Adrenal gland (tissue), 12 donors: ENCODE measurements around the gene RADIL. TPM values are rescaled to one million over a fixed set of nuclear protein-coding genes. Genes with fewer than 3 reads are reported as not detected.

ENCODE experiments used
- DNase-seq, 7 donors: peaks; one replicate each; pipeline ENCODE4 v3.0.0-alpha.2; 2019 to 2020
- H3K27ac ChIP-seq, 5 donors: fragments of 200-600 bp; sonication (generic) in 4 of 5; 1 replicate in 3 of 5; 2 replicates in 2 of 5; pipeline versions ENCODE4 v1.5.1 to v1.8.0; 2016 to 2020; ENCODE audit warnings: mild to moderate bottlenecking in 1 of 5
- H3K27me3 ChIP-seq: fragments of 200-600 bp; 2 replicates; pipeline ENCODE4 v1.8.0; 2021
- H3K36me3 ChIP-seq, 2 donors: fragments of 200-600 bp; replicated peaks in 1 of 2; 1 replicate in 1 of 2; 2 replicates in 1 of 2; pipeline versions ENCODE4 v1.5.1 to v1.8.0; 2018 to 2022
- H3K4me1 ChIP-seq, 2 donors: fragments of 200-600 bp; replicated peaks in 1 of 2; 1 replicate in 1 of 2; 2 replicates in 1 of 2; pipeline versions ENCODE4 v1.5.1 to v1.8.0; 2018 to 2021
- H3K4me3 ChIP-seq, 4 donors: fragments of 200-600 bp; sonication (generic) in 3 of 4; one replicate each; pipeline ENCODE4 v1.5.1; 2016 to 2018
- H3K9me3 ChIP-seq, 3 donors: fragments of 200-600 bp; sonication (generic) in 1 of 3; replicated peaks in 1 of 3; 1 replicate in 2 of 3; 2 replicates in 1 of 3; pipeline versions ENCODE4 v1.5.1 to v1.8.0; 2016 to 2021
- CTCF ChIP-seq, 6 experiments: fragments of 450-650 bp in 4 of 6; fragments of 200-600 bp in 2 of 6; sonication (generic) in 1 of 6; IDR thresholded peaks; 1 replicate in 5 of 6; 2 replicates in 1 of 6; pipeline versions ENCODE4 v1.5.1 to v1.8.0; 2016 to 2021; ENCODE audit warnings: antibody characterized with exemption in 6 of 6, mild to moderate bottlenecking in 2 of 6, moderate library complexity in 1 of 6
- POLR2A ChIP-seq, 2 donors: fragments of 450-650 bp; IDR thresholded peaks; one replicate each; pipeline ENCODE4 v1.6.1; 2017; ENCODE audit warnings: antibody characterized with exemption in 2 of 2, mild to moderate bottlenecking in 2 of 2, moderate library complexity in 1 of 2
- WGBS, 4 donors: extraction: QIAGEN DNeasy Blood & Tissue Kit in 2 of 4; methylation state at CpG; one replicate each; pipeline versions ENCODE4 v1.1.5 to v1.1.7; 2013 to 2017; 5-methylcytosine and 5-hydroxymethylcytosine counted together
- intact Hi-C, 2 donors: fragments of 100-400 bp; cut with DNase I; formaldehyde crosslinking; loops; one replicate each; pipeline versions ENCODE4 v1.14.1 to v1.15.0; 2022 to 2023
- polyA plus RNA-seq, 3 donors: library from polyadenylated mRNA; stranded (reverse); fragments of 200-250 nt in 2 of 3; fragments of 350-450 nt in 1 of 3; fragmentation: Illumina TruSeq in 1 of 3; extraction: RNeasy Lipid Tissue Mini Kit (QIAGEN cat#74804) in 1 of 3; gene quantifications; one replicate each; pipeline ENCODE4 v1.2.3, GENCODE V29; 2013 to 2014
- total RNA-seq, 9 donors: library from RNA; depleted of rRNA in 4 of 9; stranded (reverse); fragments of >200 nt in 4 of 9; fragments of 120-200 nt in 1 of 9; fragmentation: NEBNext Ultra II Directional in 1 of 9; extraction: Animal tissue kit (Norgen Biotek cat#: 25700) in 1 of 9; gene quantifications; one replicate each; pipeline versions ENCODE4 v1.1.0 to v1.2.4, GENCODE V29; 2013 to 2023
- donor health status: healthy with polysubstance abuse.
- donor health status: Bipolar disorder and iron deficiency.
- donor health status: DM: yes; HTN: yes; CAD: no.
- donor health status: DM: no; HTN: no; CAD: no.
- donor health status: DM: no; HTN: no; CAD: no.
- donor health status: DM: yes; HTN: yes; CAD: no.

Gene RADIL
- total and polyA plus RNA-seq, 12 donors: 0.16 to 7.8 (median 1.4) TPM

- Histone ChIP-seq H3K27me3 (peaks cover 10% of the 10 kb centered on the region), H3K4me3 (no peak overlapping the region), H3K9me3 (no peaks in the 10 kb centered on the region), H3K4me1 (no peaks in the 10 kb centered on the region), H3K36me3 (no peaks in the 10 kb centered on the region), H3K27ac (no peak overlapping the region)
- WGBS, 4 donors: 50 to 63% (median 56%) methylated on average over 3 of the region's 3 CpGs
- intact Hi-C loops: no loop called here
- TF ChIP-seq CTCF (IDR thresholded peaks at IDR 0.05) (no peak), POLR2A (IDR thresholded peaks at IDR 0.05) (no peak)
- DNase-seq: no peak
Observed at GRCh38 chr7:4857189-4857588, 26.3 kb downstream of the RADIL start.

GRCh38 chr7:4856336-4857057, 27.0 kb downstream of the RADIL start:
- Histone ChIP-seq H3K9me3 (no peaks in the 10 kb centered on the region), H3K27ac (no peak overlapping the region), H3K36me3 (no peaks in the 10 kb centered on the region), H3K4me1 (no peaks in the 10 kb centered on the region), H3K27me3 (peaks cover 4% of the 10 kb centered on the region), H3K4me3 (no peak overlapping the region)
- TF ChIP-seq CTCF (IDR thresholded peaks at IDR 0.05) (no peak), POLR2A (IDR thresholded peaks at IDR 0.05) (no peak)
- intact Hi-C loops: no loop called here
- 79 to 85% (median 82%) methylated on average over 10 of the region's 10 CpGs for WGBS, 4 donors
- DNase-seq: peak in 1 of 7 donors; percentile 9

- no peak overlapping the region for H3K27ac ChIP-seq
- H3K36me3 ChIP-seq: no peaks in the 10 kb centered on the region
- intact Hi-C loops: no loop called here
- TF ChIP-seq POLR2A (IDR thresholded peaks at IDR 0.05): no peak
- TF ChIP-seq CTCF (IDR thresholded peaks at IDR 0.05): no peak
- H3K9me3 ChIP-seq: no peaks in the 10 kb centered on the region
- DNase-seq: no peak
- WGBS, 4 donors: 77 to 81% (median 78%) methylated on average over 6 of the region's 6 CpGs
- no peaks in the 10 kb centered on the region for H3K4me1 ChIP-seq
- H3K27me3 ChIP-seq: no peaks in the 10 kb centered on the region
- H3K4me3 ChIP-seq: no peak overlapping the region
Observed at GRCh38 chr7:4854916-4855315, 28.6 kb downstream of the RADIL start.

GRCh38 chr7:4851459-4852422, 31.8 kb downstream of the RADIL start:
- TF ChIP-seq POLR2A (IDR thresholded peaks at IDR 0.05) (no peak), CTCF (IDR thresholded peaks at IDR 0.05) (no peak)
- DNase-seq: peak in 1 of 7 donors; percentile 20

More at GRCh38 chr7:4851459-4852422, 31.8 kb downstream of the RADIL start:
- Histone ChIP-seq H3K27me3 (no peaks in the 10 kb centered on the region), H3K36me3 (no peaks in the 10 kb centered on the region), H3K9me3 (no peaks in the 10 kb centered on the region), H3K27ac (no peak overlapping the region), H3K4me3 (no peak overlapping the region), H3K4me1 (no peaks in the 10 kb centered on the region)
- 70 to 79% (median 76%) methylated on average over 6 of the region's 6 CpGs for WGBS, 4 donors
- intact Hi-C loops: no loop called here
